Fibroblast of pulmonary artery (primary cell): ENCODE measurements around the gene PRMT7.
"Not testable (repeated sequence)": the region's sequence is repeated elsewhere in the genome, so short reads cannot be mapped to it uniquely, and the experiment has no call there.

ENCODE experiments used
- DNase-seq: peaks from one replicate; pipeline ENCODE4 v3.0.0-alpha.2; 2010; ENCODE audit warnings: low read depth
- H3K4me3 ChIP-seq: replicated peaks from 2 replicates; pipeline ENCODE4 v1.5.1; 2011; ENCODE audit warnings: low read depth, mild to moderate bottlenecking, control low read depth, low read length, moderate library complexity
- CTCF ChIP-seq: IDR thresholded peaks from 2 replicates; pipeline ENCODE4 v1.5.1; 2011; ENCODE audit warnings: mild to moderate bottlenecking, control low read depth, low read length, inconsistent platforms; ENCODE audit errors: missing control alignments

The PRMT7 gene

GRCh38 chr16:68284847-68285246 lies 26.0 kb upstream of the PRMT7 start:
- no peak overlapping the region for H3K4me3 ChIP-seq
- DNase-seq: no peak
- no peak for TF ChIP-seq CTCF

- H3K4me3 ChIP-seq: no peak overlapping the region
- TF ChIP-seq CTCF: no peak
- DNase-seq: no peak
Measured at GRCh38 chr16:68285683-68286082, 25.1 kb upstream of the PRMT7 start.

- TF ChIP-seq CTCF: no peak
- no peak overlapping the region for H3K4me3 ChIP-seq
- no peak for DNase-seq
Measured at GRCh38 chr16:68286153-68287074, 24.4 kb upstream of the PRMT7 start.

GRCh38 chr16:68287276-68288251 lies 23.3 kb upstream of the PRMT7 start:
- peak; percentile 6 for TF ChIP-seq CTCF
- no peak overlapping the region for H3K4me3 ChIP-seq
- DNase-seq: peak; percentile 86

- DNase-seq: no peak
- TF ChIP-seq CTCF: no peak
- H3K4me3 ChIP-seq: no peak overlapping the region
Measured at GRCh38 chr16:68288252-68288650, 22.6 kb upstream of the PRMT7 start.

- not testable (repeated sequence) for H3K4me3 ChIP-seq, DNase-seq
Measured at GRCh38 chr16:68288796-68289195, 22.0 kb upstream of the PRMT7 start.

GRCh38 chr16:68289202-68289601 lies 21.6 kb upstream of the PRMT7 start:
- DNase-seq: no peak
- H3K4me3 ChIP-seq: no peak overlapping the region
- TF ChIP-seq CTCF: no peak
